NCI-H2227 (cell line): Measurements from ENCODE around the gene POU2AF1.

Experiments used
- DNase-seq: peaks from one replicate; lab custom pipeline; 2025; ENCODE audit not compliant: unreplicated experiment; lab: John Stamatoyannopoulos, UW

The POU2AF1 gene

DNA sequence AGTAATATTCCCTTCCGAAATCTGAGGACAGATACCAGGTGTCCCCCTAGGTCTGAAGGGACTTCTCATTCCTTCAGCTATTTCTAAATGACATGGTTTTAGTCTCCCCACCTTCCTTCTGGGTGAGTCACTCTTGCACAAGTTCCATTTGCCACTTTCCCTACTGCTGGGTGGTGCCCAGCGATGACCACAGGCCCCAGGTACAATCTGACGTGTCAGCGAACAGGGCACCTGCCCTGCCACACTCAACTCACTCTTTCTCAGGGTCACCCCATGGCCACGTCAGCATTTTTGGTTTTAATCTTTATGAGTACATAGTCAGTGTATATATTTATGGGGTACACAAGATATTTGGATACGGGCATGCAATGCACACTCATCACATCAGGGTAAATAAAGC lies 17.2 kb downstream of the POU2AF1 start:
- no peak for DNase-seq

- no peak for DNase-seq
Observed at GRCh38 chr11:111361052-111361801, 17.8 kb downstream of the POU2AF1 start.

- no peak for DNase-seq
Observed at GRCh38 chr11:111360150-111361043, 18.7 kb downstream of the POU2AF1 start.

GRCh38 chr11:111359223-111360149 lies 19.6 kb downstream of the POU2AF1 start:
- no peak for DNase-seq

- no peak for DNase-seq
Observed at GRCh38 chr11:111358038-111359001, 20.8 kb downstream of the POU2AF1 start.

GRCh38 chr11:111357150-111358037 lies 21.7 kb downstream of the POU2AF1 start:
- no peak for DNase-seq

- DNase-seq: no peak
Observed at GRCh38 chr11:111356660-111357048, 22.4 kb downstream of the POU2AF1 start.

- no peak for DNase-seq
Observed at GRCh38 chr11:111355956-111356659, 23.0 kb downstream of the POU2AF1 start.

DNA sequence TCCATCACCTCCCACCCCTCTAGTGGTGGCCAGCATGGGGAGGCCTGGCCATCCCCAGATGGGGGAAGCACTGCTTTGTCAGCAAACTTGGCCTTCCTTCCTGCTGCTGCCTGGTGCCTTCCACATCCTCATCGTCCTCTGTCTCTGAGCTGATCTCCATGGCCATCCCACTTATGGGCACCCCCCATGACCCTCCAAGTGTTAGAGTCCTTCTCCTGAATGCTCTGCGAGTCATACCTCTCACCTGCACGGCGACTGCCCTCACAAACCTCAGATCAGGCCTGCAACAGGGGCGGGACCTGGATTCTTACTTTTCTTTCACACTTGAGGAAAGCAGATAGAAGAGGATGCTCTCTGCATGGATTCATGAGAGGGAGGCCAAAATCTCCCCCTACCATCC lies 24.0 kb downstream of the POU2AF1 start:
- no peak for DNase-seq

- DNase-seq: no peak
Observed at GRCh38 chr11:111354601-111354891, 24.5 kb downstream of the POU2AF1 start.

DNA sequence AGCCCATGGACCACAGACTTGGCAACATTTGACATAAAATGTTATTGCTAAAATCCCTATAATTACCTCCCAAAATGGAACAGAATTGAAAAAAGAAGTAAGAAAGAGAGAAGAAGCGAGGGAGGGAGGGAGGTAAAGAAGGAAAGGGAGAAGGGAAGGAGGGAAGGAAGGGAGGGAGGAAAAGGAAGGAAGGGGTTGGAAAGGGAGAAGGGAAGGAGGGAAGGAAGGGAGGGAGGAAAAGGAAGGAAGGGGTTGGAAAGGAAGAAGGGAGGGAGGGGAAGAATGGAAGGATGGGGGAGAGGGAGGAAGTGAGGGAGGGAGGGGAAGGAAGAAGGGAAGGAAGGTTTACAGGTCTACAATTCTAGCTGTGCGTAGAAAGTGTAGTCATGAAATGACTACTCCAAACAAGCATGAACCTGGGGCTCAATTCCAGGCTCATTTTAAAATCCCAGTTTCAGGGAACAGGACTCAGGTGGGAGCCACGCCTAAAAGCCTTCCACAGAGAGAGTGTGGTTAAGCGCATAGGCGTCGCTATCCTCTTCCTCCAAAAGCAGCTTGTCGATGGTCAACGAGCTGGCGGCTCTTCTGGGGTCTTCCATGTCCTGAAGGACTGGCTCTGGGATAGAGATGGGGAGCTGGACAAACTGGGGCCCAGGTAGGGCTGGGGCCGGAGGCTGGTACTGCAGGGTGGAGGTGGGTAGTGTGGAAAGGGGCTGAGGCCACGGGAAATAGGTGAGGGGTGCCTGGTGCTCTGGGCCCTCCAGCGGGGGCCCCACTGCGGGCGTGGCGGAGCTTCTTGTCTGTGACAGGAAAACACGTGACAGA lies 25.1 kb downstream of the POU2AF1 start:
- no peak for DNase-seq

DNA sequence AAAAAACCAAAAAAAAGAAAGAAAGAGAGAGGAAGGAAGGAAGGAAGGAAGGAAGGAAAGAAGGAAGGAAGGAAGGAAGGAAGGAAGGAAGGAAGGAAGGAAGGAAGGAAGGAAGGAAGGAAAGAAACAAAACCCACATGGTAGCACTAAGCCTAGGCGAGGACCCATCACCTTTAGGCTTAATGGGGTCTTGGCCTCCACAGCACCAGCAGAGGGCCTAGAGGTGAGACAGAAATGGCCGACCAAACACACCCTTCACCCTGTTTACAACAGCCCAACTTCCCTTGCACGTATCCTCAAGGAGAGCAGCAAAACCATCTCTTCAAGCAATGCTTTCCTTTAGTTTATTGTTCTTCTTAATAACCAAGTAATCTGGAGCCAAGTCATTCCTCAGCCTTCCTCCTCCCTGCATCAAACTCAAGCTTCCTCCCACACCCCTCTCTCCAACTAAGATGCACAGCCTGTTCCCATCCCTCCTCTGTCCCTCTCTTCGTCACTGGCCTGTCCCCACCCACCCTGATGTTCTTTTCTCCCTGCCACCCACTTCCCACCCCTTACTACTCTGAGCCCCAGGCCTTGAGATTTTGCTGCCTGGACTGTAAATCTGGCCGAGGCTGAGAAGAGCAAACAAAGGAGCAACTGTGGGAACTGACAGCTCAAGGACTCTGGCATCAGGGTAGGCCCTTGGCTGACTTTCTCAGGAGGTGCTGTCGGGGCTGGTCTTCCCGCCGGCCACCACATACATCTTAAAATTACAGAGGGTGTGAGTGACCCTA lies 26.0 kb downstream of the POU2AF1 start:
- no peak for DNase-seq

DNA sequence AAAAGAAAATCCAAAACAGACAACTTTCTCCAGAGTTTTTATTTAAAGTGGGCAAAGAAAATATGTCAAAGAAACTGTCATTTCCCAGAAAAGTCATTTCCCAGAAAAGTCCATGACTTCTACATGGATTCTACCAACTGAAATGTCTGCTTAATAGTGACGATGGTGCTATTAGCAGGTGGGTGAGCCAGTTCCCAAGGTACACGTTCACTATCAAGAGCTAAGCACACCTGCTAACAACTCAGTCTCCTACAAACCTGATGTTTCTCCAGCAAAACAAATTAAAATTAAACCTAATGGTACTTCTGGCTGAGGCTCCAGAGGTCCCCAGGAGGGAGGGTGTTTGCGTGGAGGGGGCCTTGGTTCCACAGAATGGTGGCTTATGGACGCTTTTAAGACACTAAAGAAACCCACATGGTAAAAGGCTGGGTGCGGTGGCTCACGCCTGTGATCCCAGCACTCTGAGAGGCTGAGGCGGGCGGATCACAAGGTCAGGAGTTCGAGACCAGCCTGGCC lies 26.8 kb downstream of the POU2AF1 start:
- no peak for DNase-seq

- no peak for DNase-seq
Observed at GRCh38 chr11:111351374-111352055, 27.6 kb downstream of the POU2AF1 start.

- DNase-seq: no peak
Observed at GRCh38 chr11:111350811-111351210, 28.3 kb downstream of the POU2AF1 start.

DNA sequence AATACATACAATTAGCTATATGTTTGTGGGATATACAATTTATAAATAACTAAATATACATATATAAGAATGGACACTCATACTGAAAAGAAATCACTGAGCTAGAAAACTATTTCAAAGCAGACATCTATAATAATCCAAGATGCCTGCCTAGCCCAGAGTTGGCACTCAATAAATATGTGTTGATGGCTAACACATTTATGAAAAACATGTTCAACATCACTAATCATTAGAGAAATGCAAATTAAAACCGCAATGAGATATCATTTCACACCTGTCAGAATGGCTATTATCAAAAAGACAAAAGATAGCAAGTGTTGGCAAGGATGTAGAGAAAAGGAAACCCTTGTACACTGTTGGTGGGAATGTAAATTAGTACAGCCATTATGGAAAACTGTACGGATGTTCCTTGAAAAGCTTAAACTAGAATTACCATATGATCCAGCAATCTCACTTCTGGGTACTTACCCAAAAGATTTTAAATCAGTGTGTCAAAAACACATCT lies 29.8 kb downstream of the POU2AF1 start:
- no peak for DNase-seq
